Lower lobe of right lung (tissue), 2 donors: ENCODE measurements around the gene MAPKBP1. TPM values are rescaled to one million over a fixed set of nuclear protein-coding genes. Genes with fewer than 3 reads are reported as not detected.

Experiments
- ATAC-seq, 2 donors: fragments of 200-7000 bp; cut with Tn5 transposase; one replicate each; pipeline ENCODE4 v1.9.1; 2020 to 2022; ENCODE audit warnings: mild to moderate bottlenecking in 2 of 2, moderate library complexity in 2 of 2
- DNase-seq: peaks from one replicate; pipeline ENCODE4 v3.0.0-alpha.2; 2020
- H3K27ac ChIP-seq: fragments of 200-600 bp; one replicate; pipeline ENCODE4 v1.8.0; 2022
- H3K27me3 ChIP-seq: fragments of 200-600 bp; one replicate; pipeline ENCODE4 v1.8.0; 2022; ENCODE audit warnings: low read depth
- H3K36me3 ChIP-seq: fragments of 200-600 bp; one replicate; pipeline ENCODE4 v1.8.0; 2022; ENCODE audit warnings: mild to moderate bottlenecking
- H3K4me1 ChIP-seq: fragments of 200-600 bp; one replicate; pipeline ENCODE4 v1.8.0; 2022
- H3K4me3 ChIP-seq: fragments of 200-600 bp; one replicate; pipeline ENCODE4 v1.8.0; 2022; ENCODE audit warnings: mild to moderate bottlenecking
- H3K9me3 ChIP-seq: fragments of 200-600 bp; one replicate; pipeline ENCODE4 v1.8.0; 2022
- CTCF ChIP-seq: fragments of 200-600 bp; IDR thresholded peaks from one replicate; pipeline ENCODE4 v1.8.0; 2022; ENCODE audit warnings: antibody characterized with exemption, mild to moderate bottlenecking
- intact Hi-C: fragments of 100-400 bp; cut with DNase I; formaldehyde crosslinking; loops from one replicate; pipeline ENCODE4 v1.11.0; 2022
- total RNA-seq: library from RNA; stranded (reverse); fragmentation: NEBNext Ultra II Directional; extraction: Animal tissue kit (Norgen Biotek cat#: 25700); gene quantifications from one replicate; pipeline ENCODE4 v1.2.1, GENCODE V29; 2021
- donor health status: DM: no; HTN: yes; CAD: no; lungs with severe emphysema.

The MAPKBP1 gene
- total RNA-seq, 1 donor from 2014 or later = 17.0 TPM

DNA sequence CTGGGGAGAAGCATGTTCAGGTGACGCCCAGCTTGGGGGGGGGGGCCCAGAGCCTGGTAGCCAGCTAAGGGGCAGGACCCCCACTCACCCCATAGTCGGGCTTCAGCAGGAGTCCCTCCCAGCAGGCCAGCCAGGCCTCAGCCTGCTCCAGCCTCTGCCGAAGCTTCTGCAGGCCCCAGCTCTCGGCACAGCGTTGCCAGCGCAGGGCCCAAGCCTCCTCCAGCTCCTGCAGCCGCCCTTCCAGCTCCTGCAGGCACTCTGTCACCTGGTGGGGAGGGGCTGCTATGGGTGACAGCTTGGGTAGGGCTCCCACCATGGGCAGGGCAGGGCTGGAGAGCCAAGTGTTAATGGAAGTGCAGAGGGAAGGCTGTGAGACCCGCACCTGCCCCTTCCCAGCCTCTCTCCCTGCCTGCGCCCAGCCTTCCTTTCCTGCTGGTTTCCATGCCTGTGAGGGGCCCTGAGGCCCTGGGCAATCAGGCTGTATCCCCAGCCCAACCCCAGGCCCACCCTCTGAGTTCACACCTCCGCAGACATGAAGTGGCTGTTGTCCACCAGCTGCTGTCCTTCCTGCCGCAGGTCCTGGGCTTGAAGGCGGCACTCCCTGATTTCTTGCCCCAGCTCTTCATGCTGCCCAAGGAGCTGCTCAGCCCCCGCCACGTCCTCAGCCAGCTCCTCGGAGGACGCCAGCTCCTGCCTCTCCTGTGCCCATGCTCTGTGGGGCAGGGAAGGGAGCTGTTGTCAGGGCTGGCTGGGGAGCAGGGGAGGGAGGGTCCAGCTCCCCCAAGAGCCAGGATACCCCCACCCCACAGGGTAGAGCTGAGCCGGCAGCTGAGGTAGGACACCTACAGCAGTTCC, 78.7 kb downstream of the MAPKBP1 start:
- no peak for DNase-seq
- Histone ChIP-seq H3K4me3 (no peak overlapping the region), H3K9me3 (no peaks in the 10 kb centered on the region), H3K36me3 (peaks cover 15% of the 10 kb centered on the region), H3K27ac (no peak overlapping the region), H3K4me1 (peaks cover 35% of the 10 kb centered on the region), H3K27me3 (no peaks in the 10 kb centered on the region)
- intact Hi-C loops = no loop called here
- peak; percentile 9 to 11 for ATAC-seq
- no peak for TF ChIP-seq CTCF

DNA sequence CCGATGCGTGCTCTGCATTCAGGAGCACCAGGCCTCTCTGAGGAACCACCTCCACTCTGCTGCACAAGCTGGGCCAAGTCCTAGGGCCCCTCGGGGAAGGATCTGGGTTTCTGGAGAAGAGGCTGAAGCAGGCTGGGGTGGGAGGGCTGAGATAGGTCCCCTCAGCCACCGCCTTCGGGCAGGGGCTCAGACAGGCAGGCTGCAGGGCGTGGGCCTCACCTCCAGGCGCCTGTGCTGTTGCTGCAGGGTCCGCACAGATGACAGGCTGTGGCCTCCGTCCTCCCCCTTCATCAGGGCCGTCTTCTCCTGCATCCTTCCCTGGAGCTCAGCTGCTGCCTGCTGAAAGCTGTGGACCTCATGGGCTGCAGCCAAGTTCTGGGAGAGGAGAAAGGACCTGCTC, 79.5 kb downstream of the MAPKBP1 start:
- H3K4me1 ChIP-seq = peaks cover 35% of the 10 kb centered on the region
- DNase-seq = no peak
- no peak overlapping the region for H3K4me3 ChIP-seq
- H3K27me3 ChIP-seq = no peaks in the 10 kb centered on the region
- intact Hi-C loops = no loop called here
- H3K9me3 ChIP-seq = no peaks in the 10 kb centered on the region
- no peak overlapping the region for H3K27ac ChIP-seq
- H3K36me3 ChIP-seq = peaks cover 6% of the 10 kb centered on the region
- no peak for ATAC-seq
- no peak for TF ChIP-seq CTCF

- peaks cover under 1% of the 10 kb centered on the region for H3K36me3 ChIP-seq
- no peak for DNase-seq
- no peaks in the 10 kb centered on the region for H3K9me3 ChIP-seq
- TF ChIP-seq CTCF = no peak
- no peak overlapping the region for H3K4me3 ChIP-seq
- intact Hi-C loops = no loop called here
- H3K4me1 ChIP-seq = peaks cover 33% of the 10 kb centered on the region
- no peaks in the 10 kb centered on the region for H3K27me3 ChIP-seq
- no peak overlapping the region for H3K27ac ChIP-seq
- no peak for ATAC-seq
These were observed 80.2 kb downstream of the MAPKBP1 start for GRCh38 chr15:41854443-41854842.

DNA sequence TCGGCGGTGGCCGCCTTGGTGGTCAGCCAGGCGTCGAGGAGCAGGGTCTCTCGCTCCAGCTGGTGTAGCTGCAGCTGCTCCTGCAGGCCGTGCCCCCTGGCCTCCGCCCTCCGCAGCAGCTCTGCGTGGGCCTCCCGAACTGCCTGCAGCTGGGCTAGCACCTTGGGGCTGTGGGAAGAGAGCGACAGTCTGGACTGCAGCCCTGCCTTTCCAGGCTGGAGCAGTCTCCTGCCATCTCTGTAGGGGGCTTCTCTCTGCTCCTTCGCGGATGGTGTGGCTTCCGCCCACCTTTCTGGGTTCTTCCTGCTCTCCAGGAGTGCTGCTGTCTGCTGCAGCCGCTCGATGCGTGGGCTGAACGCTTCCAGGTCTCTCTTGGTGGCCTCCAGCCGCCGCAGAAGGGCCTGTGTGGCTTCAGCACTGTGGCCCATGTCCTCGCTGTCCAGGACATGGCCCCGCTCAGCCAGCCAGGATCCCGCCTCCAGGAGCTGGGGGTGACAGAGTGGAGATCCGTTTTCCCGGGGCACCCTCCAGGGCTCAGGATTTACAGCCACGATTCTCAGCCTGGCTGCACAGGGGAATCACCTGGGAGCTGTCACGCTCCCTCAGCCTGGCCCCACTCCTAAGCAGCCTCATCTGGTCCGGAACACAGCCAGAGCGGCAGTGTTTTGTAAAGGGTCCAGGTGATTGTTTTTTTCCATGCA, 81.1 kb downstream of the MAPKBP1 start:
- no peaks in the 10 kb centered on the region for H3K9me3 ChIP-seq
- H3K27ac ChIP-seq = no peak overlapping the region
- TF ChIP-seq CTCF = no peak
- intact Hi-C loops = no loop called here
- H3K27me3 ChIP-seq = no peaks in the 10 kb centered on the region
- ATAC-seq = no peak
- no peaks in the 10 kb centered on the region for H3K36me3 ChIP-seq
- no peak overlapping the region for H3K4me3 ChIP-seq
- DNase-seq = no peak
- peaks cover 24% of the 10 kb centered on the region for H3K4me1 ChIP-seq

GRCh38 chr15:41856262-41856661, 82.0 kb downstream of the MAPKBP1 start:
- Histone ChIP-seq H3K4me3 (no peak overlapping the region), H3K9me3 (no peaks in the 10 kb centered on the region), H3K36me3 (no peaks in the 10 kb centered on the region), H3K27ac (no peak overlapping the region), H3K27me3 (no peaks in the 10 kb centered on the region), H3K4me1 (peaks cover 17% of the 10 kb centered on the region)
- intact Hi-C loops = no loop called here
- ATAC-seq = no peak
- TF ChIP-seq CTCF = no peak
- DNase-seq = no peak
